Measurements from ENCODE around the gene SOX5.

GRCh38 chr12:23898121-23898520 is 51.3 kb downstream of the SOX5 start:
- TF ChIP-seq POLR2A (IDR thresholded peaks at IDR 0.05), result no peak
- TF ChIP-seq, protein P1, sequence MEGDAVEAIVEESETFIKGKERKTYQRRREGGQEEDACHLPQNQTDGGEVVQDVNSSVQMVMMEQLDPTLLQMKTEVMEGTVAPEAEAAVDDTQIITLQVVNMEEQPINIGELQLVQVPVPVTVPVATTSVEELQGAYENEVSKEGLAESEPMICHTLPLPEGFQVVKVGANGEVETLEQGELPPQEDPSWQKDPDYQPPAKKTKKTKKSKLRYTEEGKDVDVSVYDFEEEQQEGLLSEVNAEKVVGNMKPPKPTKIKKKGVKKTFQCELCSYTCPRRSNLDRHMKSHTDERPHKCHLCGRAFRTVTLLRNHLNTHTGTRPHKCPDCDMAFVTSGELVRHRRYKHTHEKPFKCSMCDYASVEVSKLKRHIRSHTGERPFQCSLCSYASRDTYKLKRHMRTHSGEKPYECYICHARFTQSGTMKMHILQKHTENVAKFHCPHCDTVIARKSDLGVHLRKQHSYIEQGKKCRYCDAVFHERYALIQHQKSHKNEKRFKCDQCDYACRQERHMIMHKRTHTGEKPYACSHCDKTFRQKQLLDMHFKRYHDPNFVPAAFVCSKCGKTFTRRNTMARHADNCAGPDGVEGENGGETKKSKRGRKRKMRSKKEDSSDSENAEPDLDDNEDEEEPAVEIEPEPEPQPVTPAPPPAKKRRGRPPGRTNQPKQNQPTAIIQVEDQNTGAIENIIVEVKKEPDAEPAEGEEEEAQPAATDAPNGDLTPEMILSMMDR (IDR thresholded peaks at IDR 0.05), result no peak

All from breast epithelium (tissue), 3 donors.